ENCODE data around the gene COQ3.

Gene COQ3

DNA sequence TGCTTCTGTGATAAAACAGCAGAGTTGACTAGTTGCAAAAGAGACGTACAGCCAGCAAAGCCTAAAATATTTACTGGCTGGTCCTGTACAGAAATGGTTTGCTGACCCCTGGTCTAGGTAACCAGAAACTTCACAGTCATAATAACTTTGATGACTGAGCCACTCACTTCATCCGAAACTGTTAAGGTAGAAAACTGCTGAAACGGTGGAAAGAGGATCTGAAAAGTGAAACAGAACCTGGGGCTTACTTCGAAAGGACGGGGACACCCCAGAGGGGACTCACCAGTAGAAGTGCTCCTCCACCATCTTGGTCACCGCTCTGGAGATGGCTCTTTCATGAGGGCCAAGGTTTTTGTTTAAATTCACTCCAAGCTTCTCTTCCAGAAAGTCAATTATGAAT, 60.9 kb downstream of the COQ3 start:
- H4K91ac ChIP-seq (ENCODE audit: low read length) = no peak overlapping the region
- no peak overlapping the region for H3K4me2 ChIP-seq (ENCODE audit: low read length, poor library complexity, severe bottlenecking)
- peaks cover 2% of the 10 kb centered on the region for H3K4me1 ChIP-seq (ENCODE audit: control insufficient read depth, insufficient read depth, low read depth, low read length)
- H3K18ac ChIP-seq (ENCODE audit: low read depth in 1 of 2, low read length in 2 of 2) = no peak overlapping the region
- no peak overlapping the region for H3K9ac ChIP-seq (ENCODE audit: low read length)
- DNase-seq = no peak
- H4K8ac ChIP-seq (ENCODE audit: low read length) = no peak overlapping the region
- H2BK120ac ChIP-seq (ENCODE audit: low read depth, low read length) = no peak overlapping the region
- no peak overlapping the region for H3K14ac ChIP-seq (ENCODE audit: low read length in 2 of 2)
- no peak overlapping the region for H3K4ac ChIP-seq (ENCODE audit: low read depth in 1 of 2, low read length in 2 of 2)
- H3K79me1 ChIP-seq (replicated peaks; ENCODE audit: low read length, poor library complexity, severe bottlenecking) = peaks cover 5% of the 10 kb centered on the region
- H3K23ac ChIP-seq (ENCODE audit: low read length in 2 of 2) = no peak overlapping the region
- H2BK5ac ChIP-seq (ENCODE audit: low read depth, low read length, poor library complexity, severe bottlenecking) = no peak overlapping the region
- H3K36me3 ChIP-seq (ENCODE audit: control insufficient read depth in 1 of 2, insufficient read depth in 2 of 2, low read depth in 1 of 2, low read length in 2 of 2) = peaks cover 0 to 5% of the 10 kb centered on the region in 2 experiments
- H3K27me3 ChIP-seq (ENCODE audit: control insufficient read depth in 1 of 2, insufficient read depth in 1 of 2, low read length in 2 of 2) = peaks cover 0 to 3% of the 10 kb centered on the region in 2 experiments
- H2AK5ac ChIP-seq (ENCODE audit: low read length, severe bottlenecking) = no peak overlapping the region
- no peak overlapping the region for H3K4me3 ChIP-seq (ENCODE audit: insufficient read depth in 1 of 2, low read depth in 1 of 2, low read length in 2 of 2)
- 82% methylated on average over 6 of the region's 6 CpGs for WGBS
- no peaks in the 10 kb centered on the region for H3K9me3 ChIP-seq (ENCODE audit: control insufficient read depth, low read length)
- H2BK12ac ChIP-seq (ENCODE audit: low read length in 2 of 2) = no peak overlapping the region
- no peak overlapping the region for H2BK15ac ChIP-seq (ENCODE audit: low read depth, poor library complexity, severe bottlenecking)
- H2AFZ ChIP-seq (ENCODE audit: low read depth, low read length) = no peak overlapping the region
- H3K27ac ChIP-seq (ENCODE audit: low read length, poor library complexity, severe bottlenecking) = no peak overlapping the region

GRCh38 chr6:99331531-99331930, 62.5 kb downstream of the COQ3 start:
- no peak overlapping the region for H3K18ac ChIP-seq (ENCODE audit: low read depth in 1 of 2, low read length in 2 of 2)
- no peak overlapping the region for H3K9ac ChIP-seq (ENCODE audit: low read length)
- no peak for DNase-seq
- peak overlapping the region; percentile 12 for H4K91ac ChIP-seq (ENCODE audit: low read length)
- no peak overlapping the region for H2BK120ac ChIP-seq (ENCODE audit: low read depth, low read length)
- peaks cover 0 to 8% of the 10 kb centered on the region in 2 experiments for H3K36me3 ChIP-seq (ENCODE audit: control insufficient read depth in 1 of 2, insufficient read depth in 2 of 2, low read depth in 1 of 2, low read length in 2 of 2)
- no peak overlapping the region for H2BK15ac ChIP-seq (ENCODE audit: low read depth, poor library complexity, severe bottlenecking)
- H2BK5ac ChIP-seq (ENCODE audit: low read depth, low read length, poor library complexity, severe bottlenecking) = no peak overlapping the region
- peaks cover 0 to 5% of the 10 kb centered on the region in 2 experiments for H3K27me3 ChIP-seq (ENCODE audit: control insufficient read depth in 1 of 2, insufficient read depth in 1 of 2, low read length in 2 of 2)
- H2AFZ ChIP-seq (ENCODE audit: low read depth, low read length) = no peak overlapping the region
- no peak overlapping the region for H2AK5ac ChIP-seq (ENCODE audit: low read length, severe bottlenecking)
- no peak overlapping the region for H3K14ac ChIP-seq (ENCODE audit: low read length in 2 of 2)
- H3K4me3 ChIP-seq (ENCODE audit: insufficient read depth in 1 of 2, low read depth in 1 of 2, low read length in 2 of 2) = no peak overlapping the region
- peaks cover 2% of the 10 kb centered on the region for H3K4me1 ChIP-seq (ENCODE audit: control insufficient read depth, insufficient read depth, low read depth, low read length)
- peaks cover 4% of the 10 kb centered on the region for H3K79me1 ChIP-seq (replicated peaks; ENCODE audit: low read length, poor library complexity, severe bottlenecking)
- H4K8ac ChIP-seq (ENCODE audit: low read length) = peak overlapping the region; percentile 23
- WGBS = 73% methylated on average over 3 of the region's 3 CpGs
- H3K4ac ChIP-seq (ENCODE audit: low read depth in 1 of 2, low read length in 2 of 2) = no peak overlapping the region
- no peaks in the 10 kb centered on the region for H3K9me3 ChIP-seq (ENCODE audit: control insufficient read depth, low read length)
- H3K27ac ChIP-seq (ENCODE audit: low read length, poor library complexity, severe bottlenecking) = no peak overlapping the region
- no peak overlapping the region for H2BK12ac ChIP-seq (ENCODE audit: low read length in 2 of 2)
- H3K4me2 ChIP-seq (ENCODE audit: low read length, poor library complexity, severe bottlenecking) = no peak overlapping the region
- H3K23ac ChIP-seq (ENCODE audit: low read length in 2 of 2) = no peak overlapping the region

- no peak overlapping the region for H3K23ac ChIP-seq (ENCODE audit: low read length in 2 of 2)
- H2BK12ac ChIP-seq (ENCODE audit: low read length in 2 of 2) = no peak overlapping the region
- H3K4me2 ChIP-seq (ENCODE audit: low read length, poor library complexity, severe bottlenecking) = no peak overlapping the region
- H2AK5ac ChIP-seq (ENCODE audit: low read length, severe bottlenecking) = no peak overlapping the region
- peaks cover 6% of the 10 kb centered on the region for H3K79me1 ChIP-seq (replicated peaks; ENCODE audit: low read length, poor library complexity, severe bottlenecking)
- no peak overlapping the region for H3K14ac ChIP-seq (ENCODE audit: low read length in 2 of 2)
- no peak overlapping the region for H3K4ac ChIP-seq (ENCODE audit: low read depth in 1 of 2, low read length in 2 of 2)
- H2BK15ac ChIP-seq (ENCODE audit: low read depth, poor library complexity, severe bottlenecking) = no peak overlapping the region
- H3K27ac ChIP-seq (ENCODE audit: low read length, poor library complexity, severe bottlenecking) = no peak overlapping the region
- 0% methylated on average over 1 of the region's 2 CpGs for WGBS
- peaks cover 0 to 11% of the 10 kb centered on the region in 2 experiments for H3K36me3 ChIP-seq (ENCODE audit: control insufficient read depth in 1 of 2, insufficient read depth in 2 of 2, low read depth in 1 of 2, low read length in 2 of 2)
- H2AFZ ChIP-seq (ENCODE audit: low read depth, low read length) = no peak overlapping the region
- H2BK120ac ChIP-seq (ENCODE audit: low read depth, low read length) = no peak overlapping the region
- H4K8ac ChIP-seq (ENCODE audit: low read length) = no peak overlapping the region
- no peak overlapping the region for H3K9ac ChIP-seq (ENCODE audit: low read length)
- peak; percentile 68 for DNase-seq
- peaks cover 2% of the 10 kb centered on the region for H3K4me1 ChIP-seq (ENCODE audit: control insufficient read depth, insufficient read depth, low read depth, low read length)
- no peak overlapping the region for H2BK5ac ChIP-seq (ENCODE audit: low read depth, low read length, poor library complexity, severe bottlenecking)
- H3K27me3 ChIP-seq (ENCODE audit: control insufficient read depth in 1 of 2, insufficient read depth in 1 of 2, low read length in 2 of 2) = peaks cover 0 to 13% of the 10 kb centered on the region in 2 experiments
- no peak overlapping the region for H3K4me3 ChIP-seq (ENCODE audit: insufficient read depth in 1 of 2, low read depth in 1 of 2, low read length in 2 of 2)
- no peak overlapping the region for H4K91ac ChIP-seq (ENCODE audit: low read length)
- H3K9me3 ChIP-seq (ENCODE audit: control insufficient read depth, low read length) = no peaks in the 10 kb centered on the region
- H3K18ac ChIP-seq (ENCODE audit: low read depth in 1 of 2, low read length in 2 of 2) = no peak overlapping the region
Measured at GRCh38 chr6:99330159-99330558, 63.8 kb downstream of the COQ3 start.

DNA sequence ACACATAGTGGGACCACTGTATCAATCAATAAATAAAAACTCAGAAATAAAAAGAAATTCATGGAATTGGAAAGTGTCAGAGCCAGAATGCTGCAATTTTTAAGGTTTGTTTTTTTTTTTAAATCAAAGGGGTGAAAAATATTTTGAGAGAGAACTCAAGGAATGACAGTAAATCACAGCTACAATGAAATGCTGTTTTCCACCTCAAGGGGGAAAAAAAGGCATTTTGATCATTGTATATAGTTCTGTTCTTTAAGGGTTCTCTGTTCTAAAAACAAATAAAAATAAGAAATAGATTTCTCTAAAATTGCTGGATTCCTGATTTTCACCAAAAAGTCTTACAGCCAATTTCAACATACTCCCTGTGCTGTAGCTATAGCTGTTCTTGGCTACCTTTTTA, 69.0 kb downstream of the COQ3 start:
- H2BK12ac ChIP-seq (ENCODE audit: low read length in 2 of 2) = no peak overlapping the region
- H4K91ac ChIP-seq (ENCODE audit: low read length) = no peak overlapping the region
- H3K9me3 ChIP-seq (ENCODE audit: control insufficient read depth, low read length) = no peaks in the 10 kb centered on the region
- no peak overlapping the region for H3K27ac ChIP-seq (ENCODE audit: low read length, poor library complexity, severe bottlenecking)
- H2AK5ac ChIP-seq (ENCODE audit: low read length, severe bottlenecking) = no peak overlapping the region
- H3K14ac ChIP-seq (ENCODE audit: low read length in 2 of 2) = no peak overlapping the region
- no peak overlapping the region for H3K4ac ChIP-seq (ENCODE audit: low read depth in 1 of 2, low read length in 2 of 2)
- no peak overlapping the region for H3K4me3 ChIP-seq (ENCODE audit: insufficient read depth in 1 of 2, low read depth in 1 of 2, low read length in 2 of 2)
- peaks cover 2% of the 10 kb centered on the region for H3K4me1 ChIP-seq (ENCODE audit: control insufficient read depth, insufficient read depth, low read depth, low read length)
- no peak overlapping the region for H3K4me2 ChIP-seq (ENCODE audit: low read length, poor library complexity, severe bottlenecking)
- no peak overlapping the region for H3K18ac ChIP-seq (ENCODE audit: low read depth in 1 of 2, low read length in 2 of 2)
- H3K36me3 ChIP-seq (ENCODE audit: control insufficient read depth in 1 of 2, insufficient read depth in 2 of 2, low read depth in 1 of 2, low read length in 2 of 2) = peaks cover 0 to 12% of the 10 kb centered on the region in 2 experiments
- no peak overlapping the region for H2BK120ac ChIP-seq (ENCODE audit: low read depth, low read length)
- H2BK5ac ChIP-seq (ENCODE audit: low read depth, low read length, poor library complexity, severe bottlenecking) = no peak overlapping the region
- no peak overlapping the region for H3K9ac ChIP-seq (ENCODE audit: low read length)
- peaks cover 0 to 13% of the 10 kb centered on the region in 2 experiments for H3K27me3 ChIP-seq (ENCODE audit: control insufficient read depth in 1 of 2, insufficient read depth in 1 of 2, low read length in 2 of 2)
- no peak overlapping the region for H3K23ac ChIP-seq (ENCODE audit: low read length in 2 of 2)
- DNase-seq = no peak
- no peak overlapping the region for H2BK15ac ChIP-seq (ENCODE audit: low read depth, poor library complexity, severe bottlenecking)
- no peak overlapping the region for H2AFZ ChIP-seq (ENCODE audit: low read depth, low read length)
- no peak overlapping the region for H4K8ac ChIP-seq (ENCODE audit: low read length)
- H3K79me1 ChIP-seq (replicated peaks; ENCODE audit: low read length, poor library complexity, severe bottlenecking) = peaks cover 4% of the 10 kb centered on the region

All from mesenchymal stem cell (in vitro differentiated cells and primary cell).